Activated T-helper 1 cell treated with anti-CD3 and anti-CD28 coated beads, Interleukin-2, amount 50 U/mL, for 16 hours (primary cell): Measurements from ENCODE around the gene MAZ.
A peak's percentile ranks its signal among the peaks of the same experiment; 100 is the strongest.
"Not testable (repeated sequence)": the region's sequence is repeated elsewhere in the genome, so short reads cannot be mapped to it uniquely, and the experiment has no call there.

ENCODE experiments used
- DNase-seq, 2 donors: peaks; one replicate each; pipeline ENCODE4 v3.0.0-alpha.2; 2020; ENCODE audit warnings: low read depth in 1 of 2, low spot score in 1 of 2

Gene MAZ

GRCh38 chr16:29784157-29784556, 22.2 kb upstream of the MAZ start:
- DNase-seq, result peak in 1 of 2 donors; percentile 18

- peak; percentile 57 to 64 for DNase-seq
Measured at GRCh38 chr16:29784901-29785500, 21.3 kb upstream of the MAZ start.

- DNase-seq, result not testable (repeated sequence)
Measured at GRCh38 chr16:29787155-29787554, 19.2 kb upstream of the MAZ start.

DNA sequence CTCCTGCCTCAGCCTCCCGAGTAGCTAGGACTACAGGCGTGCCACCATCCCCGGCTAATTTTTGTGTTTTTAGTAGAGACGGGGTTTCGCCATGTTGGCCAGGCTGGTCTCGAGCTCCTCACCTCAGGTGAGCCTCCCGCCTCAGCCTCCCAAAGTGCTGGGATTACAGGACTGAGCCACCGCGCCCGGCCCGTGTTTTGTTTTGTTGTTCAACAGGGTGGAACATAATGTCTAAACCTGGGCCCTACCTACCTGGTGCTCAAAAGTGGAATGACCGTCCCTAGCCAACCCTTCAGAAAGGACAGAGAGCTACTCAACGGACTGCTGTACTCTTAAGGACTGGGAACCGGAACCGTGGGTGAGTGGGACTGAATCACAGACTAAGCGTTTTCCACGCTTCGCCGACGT, 16.6 kb upstream of the MAZ start:
- no peak for DNase-seq

- DNase-seq, result peak; percentile 99 to 100
Measured at GRCh38 chr16:29790183-29790948, 16.0 kb upstream of the MAZ start, which contains the start of gene KIF22. TSS of gene KIF22 (plus strand) at chr16:29790751. CDS start at chr16:29790760, 9 bp downstream.

GRCh38 chr16:29790949-29791844, 15.1 kb upstream of the MAZ start:
- DNase-seq, result no peak

DNA sequence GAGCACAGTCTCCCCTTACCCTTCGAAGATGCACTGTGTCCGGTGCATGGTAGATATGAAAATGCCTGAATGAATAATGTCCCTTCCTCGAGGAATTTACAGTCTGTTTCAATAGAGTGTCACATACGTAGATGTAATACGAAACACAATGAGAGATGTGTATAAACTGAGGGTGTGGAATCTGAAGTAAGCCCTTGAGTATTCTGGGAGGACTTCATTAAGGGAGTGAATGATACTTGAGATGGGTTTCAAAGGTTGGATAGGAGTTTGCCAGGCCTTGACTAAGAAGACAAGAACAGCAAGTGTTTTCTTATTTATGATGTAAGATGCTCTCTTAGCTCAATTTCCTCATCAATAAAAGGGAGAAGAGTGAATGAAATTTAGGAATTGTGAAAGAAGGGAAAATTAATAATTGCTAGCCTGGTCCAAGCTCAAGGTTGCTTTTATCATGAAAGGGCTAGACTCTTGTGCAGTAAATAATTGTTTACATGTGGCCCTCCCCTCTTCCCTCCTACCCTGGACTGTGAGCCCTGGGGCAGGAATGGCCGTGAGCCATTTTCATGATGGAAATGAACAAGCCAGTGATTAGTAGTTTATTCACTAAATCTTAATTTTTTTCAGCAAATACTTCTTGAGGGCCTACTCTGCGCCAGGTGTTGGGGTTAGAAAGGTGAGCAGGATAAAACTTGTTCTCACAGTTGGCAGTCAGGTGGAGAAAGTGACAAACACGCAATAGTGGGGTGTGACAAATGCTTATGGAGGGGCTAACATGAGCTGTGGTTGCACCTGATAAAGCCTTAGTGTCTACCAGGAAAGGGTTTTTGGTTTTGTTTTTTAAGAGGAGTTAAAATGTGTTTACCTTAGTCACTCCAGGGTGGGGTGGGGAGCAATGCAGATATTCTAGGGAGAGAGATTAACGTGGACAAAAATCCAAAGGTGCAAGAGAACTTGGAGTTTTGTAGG, 14.2 kb upstream of the MAZ start:
- no peak for DNase-seq

DNA sequence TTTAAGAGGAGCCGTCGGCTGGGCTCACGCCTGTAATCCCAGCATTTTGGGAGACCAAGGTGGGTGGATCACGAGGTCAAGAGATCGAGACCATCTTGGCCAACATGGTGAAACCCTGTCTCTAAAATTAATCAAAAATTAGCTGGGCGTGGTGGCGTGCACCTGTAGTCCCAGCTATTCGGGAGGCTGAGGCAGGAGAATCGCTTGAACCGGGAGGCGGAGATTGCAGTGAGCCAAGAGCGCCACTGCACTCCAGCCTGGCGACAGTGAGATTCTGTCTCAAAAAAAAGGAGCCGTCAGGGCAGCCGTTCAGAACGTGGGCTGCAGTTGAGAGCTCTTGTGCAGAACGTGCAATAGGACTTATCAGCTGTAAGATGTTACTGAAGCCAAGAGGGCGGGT, 13.2 kb upstream of the MAZ start:
- not testable (repeated sequence) for DNase-seq

DNA sequence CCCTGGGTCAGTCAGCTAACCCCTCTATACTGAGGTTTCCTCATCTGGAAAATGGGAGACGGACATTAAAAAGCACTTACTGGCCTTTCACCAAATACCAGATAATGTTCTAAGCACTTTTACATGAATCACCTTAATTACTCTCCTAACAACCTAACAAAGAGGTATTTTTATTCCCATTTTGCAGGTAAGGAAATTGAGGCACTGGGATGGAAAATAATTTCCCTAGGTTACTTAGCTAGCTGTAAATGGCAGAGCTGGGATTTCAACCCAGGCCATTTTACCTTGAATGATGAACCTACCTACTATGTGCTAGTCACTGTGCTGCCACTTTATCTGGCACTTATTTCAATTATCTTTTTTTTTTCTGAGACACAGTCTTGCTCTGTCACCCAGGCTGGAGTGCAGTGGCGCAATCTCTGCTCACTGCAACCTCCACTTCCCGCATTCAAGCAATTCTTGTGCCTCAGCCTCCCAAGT, 12.1 kb upstream of the MAZ start:
- no peak for DNase-seq

- DNase-seq, result no peak
Measured at GRCh38 chr16:29802416-29802935, 3.9 kb upstream of the MAZ start.

- DNase-seq, result no peak
Measured at GRCh38 chr16:29804020-29804419, 2.3 kb upstream of the MAZ start.

- no peak for DNase-seq
Measured at GRCh38 chr16:29804455-29805231, 1.7 kb upstream of the MAZ start.

DNA sequence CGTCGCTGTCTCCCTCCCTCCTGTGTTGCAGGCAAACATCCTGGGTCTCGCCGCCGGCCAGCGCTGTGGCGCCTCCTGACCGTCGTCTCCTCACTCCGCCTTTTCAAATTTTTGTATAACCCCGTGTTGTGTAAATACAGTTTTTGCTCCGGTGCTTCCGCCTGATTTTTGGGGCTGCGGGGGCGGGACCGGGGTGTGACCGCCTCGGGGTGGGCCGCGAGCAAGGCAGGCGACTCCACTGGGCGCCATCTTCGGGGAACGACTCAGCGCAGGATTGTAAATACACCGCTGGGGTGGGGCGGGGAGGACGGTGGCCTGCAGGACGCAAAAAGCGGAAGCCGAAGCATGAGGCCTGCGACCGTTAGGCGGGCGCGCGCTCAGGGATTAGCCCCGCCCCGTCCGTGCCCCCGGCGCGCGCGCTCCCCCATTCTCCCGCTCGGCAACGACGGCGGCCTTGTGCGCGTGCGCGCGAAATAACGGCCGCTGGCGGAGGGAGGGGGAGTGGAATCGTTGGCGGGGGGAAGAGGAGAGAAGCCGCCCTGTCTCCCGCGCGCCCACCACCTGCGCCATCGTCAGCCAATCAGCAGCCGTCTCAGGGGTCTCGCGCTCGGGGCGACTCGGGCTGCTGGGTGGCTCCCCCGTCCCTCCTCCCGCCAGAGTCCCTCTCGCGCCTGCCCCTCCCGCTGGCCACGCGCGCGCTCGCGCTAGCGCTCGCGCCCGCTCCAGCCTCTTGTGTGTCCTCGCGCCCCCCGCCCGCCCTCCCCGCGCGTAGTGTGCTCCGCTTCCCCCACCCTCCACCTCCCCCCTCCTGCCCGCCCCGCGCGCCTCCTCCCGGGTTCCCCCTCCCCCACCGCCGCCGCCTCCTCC, 864 bp upstream of the MAZ start:
- peak; percentile 95 to 96 for DNase-seq

GRCh38 chr16:29806641-29807425, 504 bp downstream of the MAZ start:
- peak in 1 of 2 donors; percentile 42 for DNase-seq

- DNase-seq, result peak; percentile 62 to 75
Measured at GRCh38 chr16:29807426-29808218, 1.3 kb downstream of the MAZ start.

DNA sequence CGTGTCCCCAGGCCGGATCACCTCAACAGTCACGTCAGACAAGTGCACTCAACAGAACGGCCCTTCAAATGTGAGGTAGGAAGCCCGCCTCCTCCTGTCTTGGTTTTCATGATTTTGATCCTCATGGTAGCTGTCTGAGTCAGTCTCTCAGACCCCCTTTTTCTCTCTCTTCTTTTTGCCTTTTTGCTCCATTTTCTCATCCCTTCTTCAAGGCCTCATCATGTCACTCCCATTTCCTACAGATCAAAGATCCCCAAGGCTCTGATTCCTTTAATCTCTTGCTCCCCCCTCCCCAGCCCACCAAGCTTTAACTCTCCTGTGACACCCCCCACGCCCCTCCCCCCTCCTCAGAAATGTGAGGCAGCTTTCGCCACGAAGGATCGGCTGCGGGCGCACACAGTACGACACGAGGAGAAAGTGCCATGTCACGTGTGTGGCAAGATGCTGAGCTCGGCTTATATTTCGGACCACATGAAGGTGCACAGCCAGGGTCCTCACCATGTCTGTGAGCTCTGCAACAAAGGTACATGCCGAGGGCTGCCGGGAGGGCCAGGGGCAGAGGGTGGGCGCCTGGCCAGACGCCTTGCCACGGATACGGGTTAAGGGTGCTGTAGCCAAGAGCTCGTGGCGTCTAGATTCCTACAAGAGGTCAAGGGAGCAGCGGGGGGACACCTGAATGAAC, 2.0 kb downstream of the MAZ start:
- DNase-seq, result no peak
